Prostate gland (tissue), 2 donors: Measurements from ENCODE around the gene HOXD13.

Experiments used
- POLR2AphosphoS5 ChIP-seq: sonication (generic); formaldehyde crosslinking; IDR thresholded peaks from one replicate; pipeline ENCODE4 v1.6.1; 2017; ENCODE audit warnings: antibody characterized with exemption
- TF ChIP-seq, protein P1 (sequence below), 4 experiments: fragments of 200-600 bp in 2 of 4; fragments of 450-650 bp in 2 of 4; sonication (generic) in 2 of 4; IDR thresholded peaks; 1 replicate in 3 of 4; 2 replicates in 1 of 4; pipeline ENCODE4 v1.5.1; 2016 to 2019; ENCODE audit warnings: antibody characterized with exemption in 4 of 4, mild to moderate bottlenecking in 2 of 4, moderate library complexity in 2 of 4

DNA sequence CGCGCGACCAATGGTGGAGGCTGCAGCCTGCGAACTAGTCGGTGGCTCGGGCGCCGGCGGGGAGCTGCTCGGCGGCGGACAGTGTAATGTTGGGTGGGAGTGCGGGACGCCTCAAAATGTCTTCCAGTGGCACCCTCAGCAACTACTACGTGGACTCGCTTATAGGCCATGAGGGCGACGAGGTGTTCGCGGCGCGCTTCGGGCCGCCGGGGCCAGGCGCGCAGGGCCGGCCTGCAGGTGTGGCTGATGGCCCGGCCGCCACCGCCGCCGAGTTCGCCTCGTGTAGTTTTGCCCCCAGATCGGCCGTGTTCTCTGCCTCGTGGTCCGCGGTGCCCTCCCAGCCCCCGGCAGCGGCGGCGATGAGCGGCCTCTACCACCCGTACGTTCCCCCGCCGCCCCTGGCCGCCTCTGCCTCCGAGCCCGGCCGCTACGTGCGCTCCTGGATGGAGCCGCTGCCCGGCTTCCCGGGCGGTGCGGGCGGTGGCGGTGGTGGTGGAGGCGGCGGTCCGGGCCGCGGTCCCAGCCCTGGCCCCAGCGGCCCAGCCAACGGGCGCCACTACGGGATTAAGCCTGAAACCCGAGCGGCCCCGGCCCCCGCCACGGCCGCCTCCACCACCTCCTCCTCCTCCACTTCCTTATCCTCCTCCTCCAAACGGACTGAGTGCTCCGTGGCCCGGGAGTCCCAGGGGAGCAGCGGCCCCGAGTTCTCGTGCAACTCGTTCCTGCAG, 30.3 kb downstream of the HOXD13 start, which contains the start of gene HOXD9:
- TF ChIP-seq POLR2AphosphoS5 = no peak
- TF ChIP-seq, protein P1, sequence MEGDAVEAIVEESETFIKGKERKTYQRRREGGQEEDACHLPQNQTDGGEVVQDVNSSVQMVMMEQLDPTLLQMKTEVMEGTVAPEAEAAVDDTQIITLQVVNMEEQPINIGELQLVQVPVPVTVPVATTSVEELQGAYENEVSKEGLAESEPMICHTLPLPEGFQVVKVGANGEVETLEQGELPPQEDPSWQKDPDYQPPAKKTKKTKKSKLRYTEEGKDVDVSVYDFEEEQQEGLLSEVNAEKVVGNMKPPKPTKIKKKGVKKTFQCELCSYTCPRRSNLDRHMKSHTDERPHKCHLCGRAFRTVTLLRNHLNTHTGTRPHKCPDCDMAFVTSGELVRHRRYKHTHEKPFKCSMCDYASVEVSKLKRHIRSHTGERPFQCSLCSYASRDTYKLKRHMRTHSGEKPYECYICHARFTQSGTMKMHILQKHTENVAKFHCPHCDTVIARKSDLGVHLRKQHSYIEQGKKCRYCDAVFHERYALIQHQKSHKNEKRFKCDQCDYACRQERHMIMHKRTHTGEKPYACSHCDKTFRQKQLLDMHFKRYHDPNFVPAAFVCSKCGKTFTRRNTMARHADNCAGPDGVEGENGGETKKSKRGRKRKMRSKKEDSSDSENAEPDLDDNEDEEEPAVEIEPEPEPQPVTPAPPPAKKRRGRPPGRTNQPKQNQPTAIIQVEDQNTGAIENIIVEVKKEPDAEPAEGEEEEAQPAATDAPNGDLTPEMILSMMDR (IDR thresholded peaks at IDR 0.05) = no peak
